Epithelial cell of prostate (primary cell): ENCODE results near the gene CSNK1G1.
A peak's percentile ranks its signal among the peaks of the same experiment; 100 is the strongest.
"Not testable (repeated sequence)": the region's sequence is repeated elsewhere in the genome, so short reads cannot be mapped to it uniquely, and the experiment has no call there.

Experiments
- DNase-seq: peaks from one replicate; pipeline ENCODE4 v3.0.0-alpha.2; 2011; ENCODE audit warnings: low read depth, low spot score
- H3K27ac ChIP-seq: fragments of 450-650 bp; 2 replicates; pipeline ENCODE4 v1.5.1; 2017; ENCODE audit warnings: mild to moderate bottlenecking

Gene CSNK1G1

DNA sequence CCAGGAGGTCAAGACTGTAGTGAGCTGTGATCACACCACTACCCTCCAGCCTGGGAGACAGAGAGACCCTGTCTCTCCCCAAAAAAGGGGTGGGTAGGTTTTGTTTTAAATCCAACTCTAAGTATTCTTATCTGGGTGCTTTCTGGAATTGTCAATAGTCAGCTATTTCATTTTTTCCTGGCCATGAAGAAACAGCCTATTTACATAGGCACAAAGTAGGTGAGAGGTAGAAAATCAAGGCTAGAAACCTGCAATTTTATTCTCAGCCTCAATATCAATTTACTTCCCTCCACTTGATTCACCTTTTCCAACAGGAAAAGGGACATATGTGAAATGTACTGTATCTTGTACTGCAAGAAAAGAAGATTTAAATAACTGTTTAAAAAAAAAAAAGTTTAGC is 45.9 kb downstream of the CSNK1G1 start:
- H3K27ac ChIP-seq, result no peak overlapping the region
- no peak for DNase-seq

GRCh38 chr15:64305261-64305660 is 50.7 kb downstream of the CSNK1G1 start:
- no peak for DNase-seq
- H3K27ac ChIP-seq, result no peak overlapping the region

GRCh38 chr15:64289550-64289949 is 66.4 kb downstream of the CSNK1G1 start:
- DNase-seq, result no peak

GRCh38 chr15:64288999-64289398 is 67.0 kb downstream of the CSNK1G1 start:
- no peak for DNase-seq

More at GRCh38 chr15:64289550-64289949, 66.4 kb downstream of the CSNK1G1 start:
- no peak overlapping the region for H3K27ac ChIP-seq

DNA sequence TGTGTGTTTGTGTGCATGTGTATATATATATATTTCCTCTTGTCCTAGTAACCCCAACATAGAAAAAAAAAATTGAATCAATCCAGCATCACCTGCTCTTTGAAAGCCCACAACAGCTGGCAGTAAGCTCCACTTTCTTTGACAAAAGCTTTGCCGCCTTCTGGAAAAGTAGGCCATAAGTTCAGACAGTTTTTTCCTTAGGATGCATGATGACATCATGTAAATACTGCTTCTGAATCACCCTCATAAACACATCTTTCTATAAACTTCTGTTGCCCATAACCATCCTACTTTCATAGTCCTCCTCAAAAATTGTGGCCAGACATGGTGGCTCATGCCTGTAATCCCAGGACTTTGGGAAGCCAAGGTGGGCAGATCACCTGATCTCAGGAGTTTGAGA is 67.4 kb downstream of the CSNK1G1 start:
- no peak for DNase-seq
- H3K27ac ChIP-seq, result no peak overlapping the region

More at GRCh38 chr15:64288999-64289398, 67.0 kb downstream of the CSNK1G1 start:
- no peak overlapping the region for H3K27ac ChIP-seq

- DNase-seq, result no peak
- no peak overlapping the region for H3K27ac ChIP-seq
Measured at GRCh38 chr15:64287953-64288352, 68.0 kb downstream of the CSNK1G1 start.

DNA sequence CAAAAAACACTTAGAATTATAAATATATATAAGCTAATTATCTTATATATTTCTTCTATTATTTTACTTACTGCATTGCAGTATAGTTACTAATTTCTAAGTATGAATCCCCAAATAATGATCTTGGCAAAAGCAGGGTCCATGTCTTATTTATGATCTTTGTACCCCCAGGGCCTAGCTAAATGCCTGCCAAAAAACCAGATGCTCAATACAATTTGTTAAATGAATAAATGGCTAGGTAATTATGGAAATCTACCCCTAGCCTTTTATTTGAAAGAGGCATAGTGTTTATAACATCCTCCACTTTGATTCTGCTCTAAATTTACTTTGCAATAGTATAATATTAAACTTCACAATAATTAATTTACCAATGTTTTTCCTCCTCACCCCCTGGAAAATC is 69.5 kb downstream of the CSNK1G1 start:
- no peak overlapping the region for H3K27ac ChIP-seq
- DNase-seq, result no peak

GRCh38 chr15:64285871-64286270 is 70.1 kb downstream of the CSNK1G1 start:
- no peak overlapping the region for H3K27ac ChIP-seq
- no peak for DNase-seq

DNA sequence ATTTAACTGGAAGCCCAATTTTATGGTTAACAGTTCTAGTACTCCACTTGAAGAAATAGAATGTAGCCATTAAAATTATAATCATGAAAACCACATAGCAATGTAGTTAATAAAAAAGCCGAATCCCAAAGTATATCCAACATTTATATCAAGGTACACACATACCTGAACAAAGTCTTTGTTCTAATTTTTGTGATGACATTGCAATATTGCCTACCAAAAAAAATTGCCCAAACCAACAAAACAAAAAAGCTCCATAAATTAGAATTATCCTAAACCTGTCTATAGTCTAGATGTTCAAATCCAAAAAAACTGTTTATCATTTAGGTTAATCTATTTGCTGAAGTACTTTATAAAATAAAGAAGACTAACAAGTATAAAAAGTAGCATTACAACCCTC is 70.8 kb downstream of the CSNK1G1 start:
- DNase-seq, result no peak
- H3K27ac ChIP-seq, result no peak overlapping the region

DNA sequence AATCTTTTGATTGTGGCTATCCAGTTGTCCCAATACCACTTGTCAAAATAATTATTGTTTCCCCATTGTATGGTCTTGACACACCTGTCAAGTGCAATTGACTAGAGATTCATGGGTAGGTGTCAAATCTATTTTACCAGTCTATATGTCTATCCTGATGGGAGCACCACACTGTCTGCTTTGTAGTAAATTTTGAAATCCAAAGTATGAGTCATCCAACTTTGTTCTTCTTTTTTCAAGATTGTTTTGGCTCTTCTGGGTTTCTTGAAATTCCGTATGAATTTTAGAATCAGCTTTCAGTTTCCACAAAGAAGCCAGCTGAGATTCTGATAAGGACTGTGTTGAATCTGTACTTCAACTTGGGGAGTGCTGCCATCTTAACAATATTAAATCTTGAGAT is 71.9 kb downstream of the CSNK1G1 start:
- no peak for DNase-seq
- H3K27ac ChIP-seq, result no peak overlapping the region

DNA sequence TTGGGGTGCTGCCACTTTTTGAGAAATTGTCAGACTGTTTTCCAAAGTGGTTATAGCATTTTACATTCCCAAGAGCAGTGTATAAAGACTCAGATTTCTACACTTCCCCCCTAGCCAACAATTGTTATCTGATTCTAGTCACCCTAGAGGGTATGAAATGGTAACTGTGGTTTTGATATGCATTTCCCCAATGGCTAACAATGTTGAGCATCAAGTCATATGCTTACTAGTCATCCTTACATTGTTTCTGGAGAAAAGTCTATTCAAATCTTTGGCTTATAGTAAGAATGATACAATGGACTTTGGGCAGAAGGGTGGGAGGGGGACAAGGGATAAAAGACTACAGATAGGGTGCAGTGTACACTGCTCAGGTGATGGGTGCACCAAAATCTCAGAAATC is 73.3 kb downstream of the CSNK1G1 start:
- H3K27ac ChIP-seq, result no peak overlapping the region
- no peak for DNase-seq

DNA sequence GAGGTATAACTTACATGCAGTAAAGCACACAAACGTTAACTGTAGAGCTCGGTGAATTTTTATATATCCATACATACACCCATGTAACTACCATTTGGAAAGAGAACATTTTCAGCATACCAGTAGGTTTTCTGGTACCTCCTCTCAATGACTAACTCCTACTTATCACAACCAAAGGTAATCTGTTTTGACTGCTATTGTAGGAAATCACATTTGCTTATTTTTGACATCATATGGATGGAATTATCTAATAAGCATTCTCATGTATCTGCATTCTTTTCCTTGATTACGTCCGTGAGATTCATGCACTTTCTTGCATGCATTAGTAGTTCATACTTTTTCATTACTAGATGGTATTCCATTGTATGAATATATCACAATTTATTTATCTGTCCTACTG is 76.8 kb downstream of the CSNK1G1 start:
- DNase-seq, result no peak

DNA sequence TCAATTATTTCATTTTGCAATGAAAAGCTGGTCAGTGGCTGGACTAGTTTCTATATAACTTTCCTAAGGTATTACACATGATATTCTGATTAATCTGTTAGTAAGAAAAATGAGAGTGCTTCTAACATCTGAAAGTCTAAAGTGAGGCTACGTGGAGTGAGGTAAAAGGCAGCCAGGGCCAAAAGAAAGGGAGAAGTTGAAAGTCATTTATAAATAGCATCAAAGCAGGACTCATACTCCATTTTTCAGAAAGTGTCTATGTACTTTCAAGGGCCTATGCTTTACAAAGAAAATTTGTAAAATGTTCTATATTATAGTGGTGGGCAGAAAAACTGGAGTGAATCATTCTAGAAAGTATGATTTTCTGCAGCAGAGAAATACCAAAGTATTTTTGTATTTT is 80.0 kb downstream of the CSNK1G1 start:
- H3K27ac ChIP-seq, result no peak overlapping the region
- DNase-seq, result no peak

More for the DNA sequence above, 76.8 kb downstream of the CSNK1G1 start:
- H3K27ac ChIP-seq, result no peak overlapping the region

- H3K27ac ChIP-seq, result no peak overlapping the region
- DNase-seq, result no peak
Measured at GRCh38 chr15:64274341-64274950, 81.5 kb downstream of the CSNK1G1 start.

DNA sequence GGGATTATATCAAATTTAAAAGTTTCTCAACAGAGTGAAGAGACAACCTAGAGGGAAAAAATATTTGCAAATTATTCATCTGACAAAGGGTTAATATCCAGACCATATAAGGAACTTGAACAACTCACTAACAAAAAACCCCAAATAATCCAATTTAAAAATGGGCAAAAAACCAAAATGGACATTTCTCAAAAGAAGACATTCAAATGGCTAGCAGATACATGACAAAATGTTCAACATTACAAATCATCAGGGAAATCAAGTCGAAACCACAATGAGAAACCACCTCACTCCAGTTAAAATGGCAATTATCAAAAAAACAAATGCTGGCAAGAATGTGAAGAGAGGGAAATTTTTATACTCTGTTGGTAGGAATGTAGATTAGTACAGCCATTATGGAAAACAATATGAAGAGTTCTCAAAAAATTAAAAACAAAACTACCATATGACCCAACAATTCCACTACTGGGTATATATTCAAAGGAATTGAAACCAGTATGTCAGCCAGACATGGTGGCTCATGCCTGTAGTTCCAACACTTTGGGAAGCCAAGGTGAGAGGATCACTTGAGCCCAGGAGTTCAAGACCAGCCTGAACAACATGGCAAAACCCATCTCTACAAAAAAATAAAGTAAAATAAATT is 88.5 kb downstream of the CSNK1G1 start:
- no peak for DNase-seq
- no peak overlapping the region for H3K27ac ChIP-seq

GRCh38 chr15:64265188-64265587 is 90.8 kb downstream of the CSNK1G1 start:
- DNase-seq, result not testable (repeated sequence)

GRCh38 chr15:64264502-64264901 is 91.5 kb downstream of the CSNK1G1 start:
- H3K27ac ChIP-seq, result no peak overlapping the region
- DNase-seq, result no peak

More at GRCh38 chr15:64265188-64265587, 90.8 kb downstream of the CSNK1G1 start:
- H3K27ac ChIP-seq, result not testable (repeated sequence)

- DNase-seq, result no peak
Measured at GRCh38 chr15:64263567-64263966, 92.4 kb downstream of the CSNK1G1 start.

DNA sequence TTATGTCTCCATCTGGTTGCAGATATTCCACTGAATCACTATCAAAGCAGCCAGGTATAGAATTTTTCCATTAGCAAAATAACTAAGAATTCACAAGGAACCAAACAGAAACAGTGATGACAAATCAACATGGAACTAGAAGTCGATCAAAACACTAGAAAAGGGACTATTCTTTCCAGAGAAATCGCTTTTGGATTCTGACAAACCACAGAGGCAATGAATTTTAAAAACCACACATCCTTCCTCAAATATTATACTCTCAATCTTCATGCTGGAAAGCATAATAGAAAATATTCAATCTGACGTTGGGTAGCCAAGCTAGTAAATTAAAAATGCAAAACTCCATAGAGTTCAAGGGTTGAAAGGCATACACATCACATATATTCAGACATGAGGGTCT is 99.9 kb downstream of the CSNK1G1 start:
- DNase-seq, result no peak
- H3K27ac ChIP-seq, result no peak overlapping the region

More at GRCh38 chr15:64263567-64263966, 92.4 kb downstream of the CSNK1G1 start:
- H3K27ac ChIP-seq, result no peak overlapping the region

- no peak overlapping the region for H3K27ac ChIP-seq
- DNase-seq, result no peak
Measured at GRCh38 chr15:64251658-64252057, 104.3 kb downstream of the CSNK1G1 start.

- DNase-seq, result no peak
- peak overlapping the region; percentile 58 for H3K27ac ChIP-seq
Measured at GRCh38 chr15:64251121-64251520, 104.9 kb downstream of the CSNK1G1 start.
